ENCODE data around the gene DARS1.

The DARS1 gene

DNA sequence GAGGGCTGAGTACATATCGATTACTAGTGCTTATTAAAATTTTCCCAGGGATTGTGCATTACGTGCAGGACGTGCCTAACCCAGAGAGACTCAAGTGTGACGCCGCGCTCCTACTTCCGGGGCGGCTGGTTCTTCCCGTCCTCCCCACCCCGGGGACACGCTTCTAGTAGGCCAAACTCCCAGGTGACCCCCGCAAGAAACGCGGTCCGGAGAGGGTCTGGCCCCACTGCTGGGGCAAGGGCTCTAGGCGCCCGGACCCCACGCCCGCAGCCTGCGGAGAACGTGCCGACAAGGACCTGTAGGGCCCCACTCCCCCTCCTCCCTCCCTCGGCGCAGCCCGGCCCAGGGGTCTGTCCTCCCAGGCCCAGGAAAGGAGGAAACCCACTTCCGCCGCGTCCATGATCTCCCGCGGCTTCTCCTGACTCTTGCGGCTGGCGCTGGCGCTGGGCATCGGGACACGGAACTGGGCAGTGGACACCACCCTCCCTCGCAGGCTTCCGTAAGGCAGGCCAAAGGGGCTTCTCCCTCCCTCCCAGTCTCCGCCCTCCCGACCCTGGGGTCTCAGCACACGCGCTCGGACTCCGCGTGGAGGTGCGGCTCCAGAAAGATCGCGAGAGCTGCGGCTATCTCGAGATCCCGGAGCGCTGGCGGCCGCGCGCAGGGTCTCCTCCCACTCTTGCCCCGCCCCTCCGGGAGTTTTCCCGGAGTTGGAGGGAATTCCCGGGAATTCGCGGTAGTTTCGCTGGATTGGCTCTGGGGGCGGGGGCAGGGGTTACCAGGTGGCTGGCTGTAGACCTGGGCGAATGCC is at the start of gene DARS1:
DARS1 (minus strand) TSS at position 609 of the 808 bp plus-strand sequence; CDS start at position 451, 158 bp downstream.
- H3K9me3 ChIP-seq (ENCODE audit: insufficient read depth, low read length), result no peaks in the 10 kb centered on the region
- H3K36me3 ChIP-seq (replicated peaks; ENCODE audit: low read depth, low read length), result peaks cover 17% of the 10 kb centered on the region
- TF ChIP-seq EZH2phosphoT487 (IDR thresholded peaks at IDR 0.05; ENCODE audit: low read depth), result no peak
- TF ChIP-seq, protein P1, sequence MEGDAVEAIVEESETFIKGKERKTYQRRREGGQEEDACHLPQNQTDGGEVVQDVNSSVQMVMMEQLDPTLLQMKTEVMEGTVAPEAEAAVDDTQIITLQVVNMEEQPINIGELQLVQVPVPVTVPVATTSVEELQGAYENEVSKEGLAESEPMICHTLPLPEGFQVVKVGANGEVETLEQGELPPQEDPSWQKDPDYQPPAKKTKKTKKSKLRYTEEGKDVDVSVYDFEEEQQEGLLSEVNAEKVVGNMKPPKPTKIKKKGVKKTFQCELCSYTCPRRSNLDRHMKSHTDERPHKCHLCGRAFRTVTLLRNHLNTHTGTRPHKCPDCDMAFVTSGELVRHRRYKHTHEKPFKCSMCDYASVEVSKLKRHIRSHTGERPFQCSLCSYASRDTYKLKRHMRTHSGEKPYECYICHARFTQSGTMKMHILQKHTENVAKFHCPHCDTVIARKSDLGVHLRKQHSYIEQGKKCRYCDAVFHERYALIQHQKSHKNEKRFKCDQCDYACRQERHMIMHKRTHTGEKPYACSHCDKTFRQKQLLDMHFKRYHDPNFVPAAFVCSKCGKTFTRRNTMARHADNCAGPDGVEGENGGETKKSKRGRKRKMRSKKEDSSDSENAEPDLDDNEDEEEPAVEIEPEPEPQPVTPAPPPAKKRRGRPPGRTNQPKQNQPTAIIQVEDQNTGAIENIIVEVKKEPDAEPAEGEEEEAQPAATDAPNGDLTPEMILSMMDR (IDR thresholded peaks at IDR 0.05; ENCODE audit: low read depth, low read length), result no peak
- peak within 1 kb of the TSS; percentile 88 for H2AFZ ChIP-seq (ENCODE audit: low read depth, low read length)
- peaks cover 31% of the 10 kb centered on the region for H3K79me2 ChIP-seq (ENCODE audit: low read length)
- H3K27me3 ChIP-seq (ENCODE audit: low read depth, low read length), result no peaks in the 10 kb centered on the region
- peak within 1 kb of the TSS; percentile 81 for H3K4me2 ChIP-seq (ENCODE audit: low read length)
- H3K9ac ChIP-seq (ENCODE audit: low read length), result peak within 1 kb of the TSS; percentile 87
- H3K4me1 ChIP-seq (ENCODE audit: low read length), result peaks cover 46% of the 10 kb centered on the region
- peak within 1 kb of the TSS; percentile 82 for H3K27ac ChIP-seq (ENCODE audit: low read length)
- H3K4me3 ChIP-seq (ENCODE audit: low read length), result peak within 1 kb of the TSS; percentile 82
- 0 out of 2 replicates have a peak, but pooled peaks cover 3% of the 10 kb centered on the region for H4K20me1 ChIP-seq (ENCODE audit: insufficient read depth, low read length)

DNA sequence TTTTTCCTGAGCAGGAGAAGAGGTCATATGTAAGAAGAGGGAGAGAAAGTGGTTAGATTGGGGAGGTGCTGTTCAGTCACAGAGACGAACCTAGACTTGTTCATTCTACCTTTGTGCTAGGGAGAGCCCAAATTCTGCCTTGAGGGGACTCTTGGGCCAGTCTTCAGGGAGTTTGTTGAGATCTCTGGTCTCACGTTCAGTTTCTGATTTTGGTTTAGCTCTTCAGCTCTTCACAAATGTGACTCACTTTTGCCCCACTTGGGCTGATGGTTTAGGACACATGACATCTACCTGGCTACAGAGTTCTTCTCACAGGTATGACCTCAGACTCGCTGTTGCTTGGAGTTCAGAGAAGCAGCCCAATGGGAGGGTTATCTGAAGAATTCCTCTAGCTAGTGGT is 49.2 kb upstream of the DARS1 start:
- H3K27me3 ChIP-seq (ENCODE audit: low read depth, low read length), result peaks cover 88% of the 10 kb centered on the region
- H3K4me1 ChIP-seq (ENCODE audit: low read length), result peaks cover 12% of the 10 kb centered on the region

DNA sequence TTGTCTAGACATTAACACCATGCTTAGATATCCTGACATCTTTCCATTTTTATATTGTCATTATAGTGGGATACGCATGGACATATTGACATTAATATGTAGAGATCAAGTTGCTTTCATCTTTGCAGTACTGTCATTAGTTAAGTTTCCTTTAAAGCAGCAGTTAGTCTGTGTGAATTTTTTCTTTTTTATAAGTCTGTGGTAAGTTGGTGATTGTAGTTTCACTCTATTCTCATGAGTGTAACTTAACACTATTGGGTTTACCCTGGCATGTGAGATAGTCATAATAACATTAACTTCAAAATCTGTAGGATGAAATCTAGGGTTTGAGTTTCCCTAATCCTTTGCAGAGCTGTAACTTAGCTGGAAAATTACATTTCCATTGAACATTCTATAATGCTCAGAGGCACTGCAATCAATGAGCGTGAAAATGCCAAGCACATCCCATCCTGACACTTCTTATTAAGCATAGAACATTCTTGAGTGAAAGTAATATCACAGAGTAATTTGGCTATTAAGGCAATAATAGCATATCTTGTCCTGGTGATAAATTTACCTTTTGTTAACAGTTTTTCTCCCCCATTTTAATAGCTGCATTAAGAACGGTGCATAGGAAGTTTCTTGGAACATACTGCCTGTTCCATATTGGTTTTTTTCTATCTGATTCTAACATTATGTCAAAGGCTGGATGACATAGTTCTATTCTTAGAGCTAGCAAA is 47.5 kb upstream of the DARS1 start:
- Histone ChIP-seq H3K79me2 (ENCODE audit: low read length) (no peaks in the 10 kb centered on the region), H3K9me3 (ENCODE audit: insufficient read depth, low read length) (no peaks in the 10 kb centered on the region), H3K27me3 (ENCODE audit: low read depth, low read length) (peaks cover 77% of the 10 kb centered on the region), H3K4me2 (ENCODE audit: low read length) (no peak overlapping the region), H2AFZ (ENCODE audit: low read depth, low read length) (no peak overlapping the region), H3K4me1 (ENCODE audit: low read length) (peaks cover 26% of the 10 kb centered on the region), H3K9ac (ENCODE audit: low read length) (no peak overlapping the region), H3K4me3 (ENCODE audit: low read length) (no peak overlapping the region), H3K27ac (ENCODE audit: low read length) (no peak overlapping the region), H4K20me1 (ENCODE audit: insufficient read depth, low read length) (no peaks in the 10 kb centered on the region), H3K36me3 (replicated peaks; ENCODE audit: low read depth, low read length) (no peaks in the 10 kb centered on the region)
- TF ChIP-seq EZH2phosphoT487 (IDR thresholded peaks at IDR 0.05; ENCODE audit: low read depth), result 0 out of 2 replicates have a peak, but pooled peaks have one; percentile 14
- TF ChIP-seq, protein P1 (IDR thresholded peaks at IDR 0.05; ENCODE audit: low read depth, low read length), result no peak

More for the DNA sequence above, 49.2 kb upstream of the DARS1 start:
- Histone ChIP-seq H3K4me3 (ENCODE audit: low read length) (no peak overlapping the region), H3K79me2 (ENCODE audit: low read length) (no peaks in the 10 kb centered on the region), H3K9ac (ENCODE audit: low read length) (no peak overlapping the region), H3K36me3 (replicated peaks; ENCODE audit: low read depth, low read length) (no peaks in the 10 kb centered on the region), H3K4me2 (ENCODE audit: low read length) (no peak overlapping the region), H4K20me1 (ENCODE audit: insufficient read depth, low read length) (no peaks in the 10 kb centered on the region), H3K9me3 (ENCODE audit: insufficient read depth, low read length) (no peaks in the 10 kb centered on the region), H3K27ac (ENCODE audit: low read length) (no peak overlapping the region), H2AFZ (ENCODE audit: low read depth, low read length) (no peak overlapping the region)
- TF ChIP-seq, protein P1 (IDR thresholded peaks at IDR 0.05; ENCODE audit: low read depth, low read length), result no peak
- no peak for TF ChIP-seq EZH2phosphoT487 (IDR thresholded peaks at IDR 0.05; ENCODE audit: low read depth)

DNA sequence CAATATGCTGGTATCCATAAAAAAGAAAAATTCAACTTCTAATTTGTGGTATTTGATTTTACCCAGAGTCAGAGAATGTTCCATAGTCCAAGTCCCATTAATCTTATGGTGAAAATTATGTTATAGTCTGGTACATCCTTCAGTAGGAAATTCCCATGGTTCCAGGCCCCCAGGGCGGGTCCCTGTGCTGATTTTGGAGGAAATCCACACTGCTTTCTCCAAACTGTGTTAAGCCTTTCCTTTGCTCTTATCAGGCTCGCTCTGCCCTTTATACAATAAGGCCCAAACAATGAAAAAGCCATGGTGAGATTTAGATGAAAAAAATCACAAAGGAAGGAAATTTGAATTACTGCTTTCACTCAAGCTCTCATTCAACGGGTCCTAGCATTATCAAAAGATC is 46.8 kb upstream of the DARS1 start:
- H4K20me1 ChIP-seq (ENCODE audit: insufficient read depth, low read length), result no peaks in the 10 kb centered on the region
- H3K4me3 ChIP-seq (ENCODE audit: low read length), result no peak overlapping the region
- no peaks in the 10 kb centered on the region for H3K36me3 ChIP-seq (replicated peaks; ENCODE audit: low read depth, low read length)
- TF ChIP-seq, protein P1 (IDR thresholded peaks at IDR 0.05; ENCODE audit: low read depth, low read length), result no peak
- no peak for TF ChIP-seq EZH2phosphoT487 (IDR thresholded peaks at IDR 0.05; ENCODE audit: low read depth)
- peaks cover 32% of the 10 kb centered on the region for H3K4me1 ChIP-seq (ENCODE audit: low read length)
- H3K27ac ChIP-seq (ENCODE audit: low read length), result no peak overlapping the region
- no peak overlapping the region for H3K4me2 ChIP-seq (ENCODE audit: low read length)
- H2AFZ ChIP-seq (ENCODE audit: low read depth, low read length), result no peak overlapping the region
- peaks cover 79% of the 10 kb centered on the region for H3K27me3 ChIP-seq (ENCODE audit: low read depth, low read length)
- H3K9me3 ChIP-seq (ENCODE audit: insufficient read depth, low read length), result no peaks in the 10 kb centered on the region
- H3K9ac ChIP-seq (ENCODE audit: low read length), result no peak overlapping the region
- no peaks in the 10 kb centered on the region for H3K79me2 ChIP-seq (ENCODE audit: low read length)
